A172 (cell line): ENCODE measurements around the gene TMEM52B. TPM values are rescaled to one million over a fixed set of nuclear protein-coding genes. Genes with fewer than 3 reads are reported as not detected.
"Not testable (repeated sequence)": the region's sequence is repeated elsewhere in the genome, so short reads cannot be mapped to it uniquely, and the experiment has no call there.

Experiments
- DNase-seq: peaks from one replicate; pipeline ENCODE4 v3.0.0-alpha.2; 2015; ENCODE audit warnings: low spot score
- total RNA-seq: library from RNA; depleted of rRNA; stranded (reverse); fragments of >200 nt; shearing (Covaris generic); gene quantifications from 2 replicates; pipeline ENCODE4 v1.2.3, GENCODE V29; 2014

Gene TMEM52B
- total RNA-seq, 1 experiment from 2014 or later, result 10.9 TPM

GRCh38 chr12:10171973-10172728 lies 6.7 kb upstream of the TMEM52B start, which contains the start of gene OLR1:
OLR1 (minus strand) TSS chr12:10172132; CDS start chr12:10172077, 55 bp downstream.
- DNase-seq, result no peak

GRCh38 chr12:10174986-10175614 lies 3.7 kb upstream of the TMEM52B start:
- no peak for DNase-seq

- no peak for DNase-seq
These were observed 2.8 kb upstream of the TMEM52B start for GRCh38 chr12:10175846-10176636.

- peak; percentile 38 for DNase-seq
These were observed 947 bp downstream of the TMEM52B start for GRCh38 chr12:10179776-10180181.

- peak; percentile 58 for DNase-seq
These were observed 3.7 kb downstream of the TMEM52B start for GRCh38 chr12:10182354-10183049.

GRCh38 chr12:10184261-10184843 lies 5.5 kb downstream of the TMEM52B start:
- no peak for DNase-seq

- no peak for DNase-seq
These were observed 7.5 kb downstream of the TMEM52B start for GRCh38 chr12:10186299-10186698.

GRCh38 chr12:10186958-10187357 lies 8.1 kb downstream of the TMEM52B start:
- DNase-seq, result not testable (repeated sequence)

GRCh38 chr12:10189653-10190052 lies 10.8 kb downstream of the TMEM52B start:
- DNase-seq, result no peak

- DNase-seq, result peak; percentile 66
These were observed 11.9 kb downstream of the TMEM52B start for GRCh38 chr12:10190558-10191388.

GRCh38 chr12:10191865-10192264 lies 13.0 kb downstream of the TMEM52B start:
- peak; percentile 66 for DNase-seq

GRCh38 chr12:10194160-10194670 lies 15.4 kb downstream of the TMEM52B start:
- no peak for DNase-seq

GRCh38 chr12:10196210-10196609 lies 17.4 kb downstream of the TMEM52B start:
- DNase-seq, result no peak

GRCh38 chr12:10197879-10198278 lies 19.0 kb downstream of the TMEM52B start:
- DNase-seq, result no peak

GRCh38 chr12:10204495-10204894 lies 25.7 kb downstream of the TMEM52B start:
- DNase-seq, result not testable (repeated sequence)

GRCh38 chr12:10205220-10205807 lies 26.5 kb downstream of the TMEM52B start:
- peak; percentile 53 for DNase-seq

- no peak for DNase-seq
These were observed 28.3 kb downstream of the TMEM52B start for GRCh38 chr12:10207136-10207535.

GRCh38 chr12:10210225-10210624 lies 31.4 kb downstream of the TMEM52B start:
- DNase-seq, result no peak

GRCh38 chr12:10211101-10211939 lies 32.5 kb downstream of the TMEM52B start:
- DNase-seq, result peak; percentile 49
